IMR-90 (cell line): Measurements from ENCODE around the gene PCP4.

Source experiments
- CEBPB ChIP-seq: IDR thresholded peaks from 2 replicates; pipeline ENCODE4 v1.6.1; 2012; ENCODE audit warnings: low read depth, low read length, improper control_type of control experiment
- MAFK ChIP-seq: IDR thresholded peaks from 2 replicates; pipeline ENCODE4 v1.6.1; 2012; ENCODE audit warnings: low read depth, low read length, improper control_type of control experiment
- MAZ ChIP-seq: IDR thresholded peaks from 2 replicates; pipeline ENCODE4 v1.6.1; 2012; ENCODE audit warnings: low read depth, mild to moderate bottlenecking, low read length, improper control_type of control experiment, moderate library complexity, borderline replicate concordance
- MXI1 ChIP-seq: IDR thresholded peaks from 2 replicates; pipeline ENCODE4 v1.6.1; 2012; ENCODE audit warnings: low read depth, mild to moderate bottlenecking, low read length, moderate library complexity, borderline replicate concordance
- POLR2A ChIP-seq: IDR thresholded peaks from 2 replicates; pipeline ENCODE4 v1.6.1; 2012; ENCODE audit warnings: mild to moderate bottlenecking, low read depth, low read length
- RCOR1 ChIP-seq: IDR thresholded peaks from 2 replicates; pipeline ENCODE4 v1.6.1; 2012; ENCODE audit warnings: mild to moderate bottlenecking, low read length, improper control_type of control experiment; ENCODE audit not compliant: insufficient replicate concordance
- TF ChIP-seq, protein P1 (sequence below): conservative IDR thresholded peaks from 2 replicates; pipeline ENCODE4 v1.5.1; 2012; ENCODE audit warnings: mild to moderate bottlenecking, low read depth, low read length, improper control_type of control experiment

- TF ChIP-seq, protein P1, sequence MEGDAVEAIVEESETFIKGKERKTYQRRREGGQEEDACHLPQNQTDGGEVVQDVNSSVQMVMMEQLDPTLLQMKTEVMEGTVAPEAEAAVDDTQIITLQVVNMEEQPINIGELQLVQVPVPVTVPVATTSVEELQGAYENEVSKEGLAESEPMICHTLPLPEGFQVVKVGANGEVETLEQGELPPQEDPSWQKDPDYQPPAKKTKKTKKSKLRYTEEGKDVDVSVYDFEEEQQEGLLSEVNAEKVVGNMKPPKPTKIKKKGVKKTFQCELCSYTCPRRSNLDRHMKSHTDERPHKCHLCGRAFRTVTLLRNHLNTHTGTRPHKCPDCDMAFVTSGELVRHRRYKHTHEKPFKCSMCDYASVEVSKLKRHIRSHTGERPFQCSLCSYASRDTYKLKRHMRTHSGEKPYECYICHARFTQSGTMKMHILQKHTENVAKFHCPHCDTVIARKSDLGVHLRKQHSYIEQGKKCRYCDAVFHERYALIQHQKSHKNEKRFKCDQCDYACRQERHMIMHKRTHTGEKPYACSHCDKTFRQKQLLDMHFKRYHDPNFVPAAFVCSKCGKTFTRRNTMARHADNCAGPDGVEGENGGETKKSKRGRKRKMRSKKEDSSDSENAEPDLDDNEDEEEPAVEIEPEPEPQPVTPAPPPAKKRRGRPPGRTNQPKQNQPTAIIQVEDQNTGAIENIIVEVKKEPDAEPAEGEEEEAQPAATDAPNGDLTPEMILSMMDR, result no peak
- TF ChIP-seq POLR2A, result no peak
- no peak for TF ChIP-seq CEBPB
- no peak for TF ChIP-seq MAFK
- TF ChIP-seq MAZ, result no peak
- TF ChIP-seq RCOR1, result no peak
- no peak for TF ChIP-seq MXI1
These were observed 56.2 kb downstream of the PCP4 start for GRCh38 chr21:39923476-39923875.
